ENCODE measurements around the gene GLG1.
"Not testable (repeated sequence)": the region's sequence is repeated elsewhere in the genome, so short reads cannot be mapped to it uniquely, and the experiment has no call there.

GLG1 gene

DNA sequence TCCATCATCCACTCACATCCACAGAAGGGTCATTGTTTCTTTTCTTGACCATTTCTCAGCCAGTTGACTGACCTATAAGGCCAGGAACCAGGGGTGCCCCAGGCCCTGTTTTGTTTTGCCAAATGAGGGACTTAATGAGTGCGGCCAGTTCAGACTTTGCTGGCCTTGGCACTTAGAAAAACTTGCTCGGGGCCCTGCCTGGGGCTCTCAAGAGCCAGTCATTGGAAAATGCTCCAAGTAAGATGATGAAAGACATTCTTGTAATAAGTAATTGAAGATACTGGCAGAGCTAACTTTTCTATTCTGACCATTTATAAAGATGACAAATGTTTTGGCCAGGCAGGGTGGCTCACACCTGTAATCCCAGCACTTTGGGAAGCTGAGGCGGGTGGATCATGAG, 156.7 kb downstream of the GLG1 start:
- H3K27ac ChIP-seq: no peak overlapping the region

DNA sequence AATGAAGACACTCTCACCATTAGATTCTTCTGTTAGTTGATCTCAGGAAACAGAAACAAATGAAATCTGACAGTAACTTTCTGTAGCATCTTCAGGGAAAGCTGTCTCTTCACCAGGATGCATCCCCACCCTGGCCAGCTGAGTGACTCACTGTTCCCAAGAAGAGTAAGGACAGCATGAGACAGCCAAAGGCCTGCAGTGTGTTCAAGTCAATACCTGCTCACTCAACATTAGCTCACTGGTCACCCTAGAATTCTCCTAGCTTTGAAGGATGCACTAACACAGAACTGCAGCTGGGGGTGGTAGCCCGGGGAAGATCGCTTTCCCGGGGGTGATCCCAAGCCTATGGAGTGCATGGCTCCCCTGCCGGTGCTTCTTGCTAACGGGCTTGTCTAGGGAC, 157.4 kb downstream of the GLG1 start:
- no peak overlapping the region for H3K27ac ChIP-seq
- TF ChIP-seq, protein P1, sequence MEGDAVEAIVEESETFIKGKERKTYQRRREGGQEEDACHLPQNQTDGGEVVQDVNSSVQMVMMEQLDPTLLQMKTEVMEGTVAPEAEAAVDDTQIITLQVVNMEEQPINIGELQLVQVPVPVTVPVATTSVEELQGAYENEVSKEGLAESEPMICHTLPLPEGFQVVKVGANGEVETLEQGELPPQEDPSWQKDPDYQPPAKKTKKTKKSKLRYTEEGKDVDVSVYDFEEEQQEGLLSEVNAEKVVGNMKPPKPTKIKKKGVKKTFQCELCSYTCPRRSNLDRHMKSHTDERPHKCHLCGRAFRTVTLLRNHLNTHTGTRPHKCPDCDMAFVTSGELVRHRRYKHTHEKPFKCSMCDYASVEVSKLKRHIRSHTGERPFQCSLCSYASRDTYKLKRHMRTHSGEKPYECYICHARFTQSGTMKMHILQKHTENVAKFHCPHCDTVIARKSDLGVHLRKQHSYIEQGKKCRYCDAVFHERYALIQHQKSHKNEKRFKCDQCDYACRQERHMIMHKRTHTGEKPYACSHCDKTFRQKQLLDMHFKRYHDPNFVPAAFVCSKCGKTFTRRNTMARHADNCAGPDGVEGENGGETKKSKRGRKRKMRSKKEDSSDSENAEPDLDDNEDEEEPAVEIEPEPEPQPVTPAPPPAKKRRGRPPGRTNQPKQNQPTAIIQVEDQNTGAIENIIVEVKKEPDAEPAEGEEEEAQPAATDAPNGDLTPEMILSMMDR (conservative IDR thresholded peaks at IDR 0.05): no peak

More for the DNA sequence above, 156.7 kb downstream of the GLG1 start:
- TF ChIP-seq, protein P1 (conservative IDR thresholded peaks at IDR 0.05): no peak

DNA sequence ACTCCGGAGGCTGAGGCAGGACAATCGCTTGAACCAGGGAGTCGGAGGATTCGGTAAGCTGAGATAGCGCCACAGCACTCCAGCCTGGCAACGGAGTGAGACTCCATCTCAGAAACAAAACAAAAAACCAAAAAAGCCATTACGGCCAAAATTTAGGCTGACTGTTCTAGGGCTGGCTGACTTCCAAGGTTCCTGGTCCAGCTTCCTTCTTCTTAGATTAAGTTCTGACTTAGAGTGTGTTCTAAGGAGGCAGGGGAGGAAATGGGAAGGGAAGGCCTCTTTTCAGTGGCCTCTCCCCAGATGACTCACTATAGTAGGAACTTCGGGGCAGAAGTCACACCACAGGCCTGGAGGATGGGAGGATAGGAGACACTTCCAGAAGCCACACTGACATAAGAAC, 157.9 kb downstream of the GLG1 start:
- no peak overlapping the region for H3K27ac ChIP-seq
- TF ChIP-seq, protein P1 (conservative IDR thresholded peaks at IDR 0.05): no peak

DNA sequence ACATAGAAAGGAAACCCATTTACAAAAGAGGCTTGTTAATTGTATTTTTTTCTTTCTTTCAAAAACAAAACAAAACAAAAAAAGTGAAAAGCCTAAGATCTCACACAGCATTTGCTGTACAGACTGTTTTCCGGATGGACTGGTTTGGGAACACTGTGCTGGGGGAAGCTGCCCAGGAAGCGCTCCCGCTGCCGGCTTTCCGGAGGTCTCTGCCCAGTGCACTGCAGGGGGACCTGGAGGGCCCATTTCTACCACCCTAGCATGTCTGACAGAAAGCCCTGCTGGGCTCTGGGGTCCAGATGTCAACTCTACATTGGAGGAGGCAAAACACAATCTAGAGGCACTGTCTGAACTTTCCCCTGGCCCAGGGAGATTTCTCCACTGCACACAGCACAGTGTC, 159.3 kb downstream of the GLG1 start:
- TF ChIP-seq, protein P1 (conservative IDR thresholded peaks at IDR 0.05): no peak
- H3K27ac ChIP-seq: no peak overlapping the region

DNA sequence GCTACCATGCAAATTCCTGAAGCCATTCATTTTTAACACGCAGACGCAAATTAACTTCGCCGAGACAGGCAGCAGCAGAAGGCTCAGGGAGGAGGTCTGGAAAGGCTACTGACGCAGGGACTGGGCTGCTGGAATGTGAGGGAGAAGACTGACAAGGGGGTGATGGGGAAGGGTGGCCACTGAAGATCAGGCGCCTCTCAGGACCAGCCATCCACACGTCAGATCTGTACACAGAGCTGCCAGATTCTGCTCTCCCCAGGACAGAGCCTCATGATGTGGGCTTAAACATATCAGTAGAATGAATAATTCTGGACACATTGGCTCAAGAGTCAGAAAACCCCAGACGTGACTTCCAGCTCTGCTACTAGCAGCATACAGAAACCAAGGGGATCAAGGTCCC, 160.0 kb downstream of the GLG1 start:
- TF ChIP-seq, protein P1 (conservative IDR thresholded peaks at IDR 0.05): no peak

DNA sequence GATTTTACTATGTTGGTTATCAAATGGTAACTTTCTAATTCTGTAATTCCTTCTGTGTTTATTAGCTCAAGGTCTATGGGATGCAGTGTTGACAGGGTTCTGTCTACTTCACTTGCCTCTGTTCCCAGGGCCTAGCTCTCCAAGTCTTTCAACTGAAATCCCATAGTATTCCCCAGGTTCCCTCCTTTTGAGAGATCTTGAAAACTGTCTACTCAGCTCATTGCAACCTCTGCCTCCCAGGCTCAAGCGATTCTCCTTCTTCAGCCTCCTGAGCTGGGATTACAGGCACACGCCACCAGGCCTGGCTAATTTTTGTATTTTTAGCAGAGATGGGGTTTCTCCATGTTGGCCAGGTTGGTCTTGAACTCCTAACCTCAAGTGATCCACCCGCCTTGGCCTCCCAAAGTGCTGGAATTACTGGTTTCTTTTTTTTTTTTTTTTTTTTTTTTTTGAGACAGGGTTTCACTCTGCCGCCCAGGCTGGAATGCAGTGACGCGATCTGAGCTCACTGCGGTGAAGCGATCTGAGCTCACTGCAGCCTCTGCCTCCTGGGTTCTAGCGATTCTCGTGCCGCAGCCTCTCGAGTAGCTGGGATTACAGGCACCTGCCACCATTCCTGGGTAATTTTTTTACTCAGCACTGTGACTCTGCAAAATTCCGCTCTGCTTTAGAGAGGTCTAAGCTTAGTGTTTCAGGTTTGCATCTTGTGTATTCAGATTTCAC, 163.1 kb downstream of the GLG1 start:
- H3K27ac ChIP-seq: not testable (repeated sequence)

More for the DNA sequence above, 160.0 kb downstream of the GLG1 start:
- H3K27ac ChIP-seq: no peak overlapping the region

DNA sequence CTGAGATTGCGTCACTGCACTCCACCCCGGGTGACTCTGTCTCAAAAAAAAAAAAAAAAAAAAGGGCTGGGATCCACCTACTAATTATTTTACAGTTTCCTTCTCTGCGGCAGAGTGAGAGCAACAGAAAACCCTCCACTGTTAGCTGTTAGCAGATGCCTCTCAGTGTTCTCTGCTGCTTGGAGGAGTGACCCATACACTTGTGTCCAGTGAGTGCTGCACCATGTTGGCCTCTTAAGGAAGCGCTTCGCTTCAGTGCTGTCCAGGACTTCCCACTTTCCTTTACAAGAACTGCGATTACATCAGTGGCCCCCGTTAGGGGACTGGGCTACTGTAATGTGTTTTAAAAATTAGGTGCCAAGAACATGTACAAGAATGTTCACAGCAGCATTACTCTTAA, 167.2 kb downstream of the GLG1 start:
- H3K27ac ChIP-seq: no peak overlapping the region
- TF ChIP-seq, protein P1 (conservative IDR thresholded peaks at IDR 0.05): no peak

DNA sequence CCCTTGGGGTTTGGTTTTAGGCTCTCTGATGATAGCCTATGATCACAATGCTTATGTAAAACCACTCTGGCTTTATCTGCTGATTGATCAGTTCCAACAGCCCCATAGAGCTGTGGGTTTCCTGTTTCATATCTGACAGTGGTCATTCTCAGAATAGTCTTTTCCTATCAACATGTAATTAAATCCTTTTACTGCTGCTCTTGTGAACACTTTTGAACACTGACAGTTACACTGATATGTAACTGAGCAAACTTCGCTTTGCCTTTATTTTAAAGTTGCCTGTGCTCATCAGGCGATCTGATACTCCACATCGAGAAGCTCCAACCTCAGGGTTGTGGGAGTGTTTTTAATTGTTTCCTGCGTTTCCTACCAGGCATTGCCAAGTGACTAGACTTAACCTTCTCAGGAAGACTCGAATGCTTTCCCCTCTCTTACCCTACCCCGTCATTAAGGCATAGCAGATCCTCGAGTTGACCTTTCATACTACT, 168.4 kb downstream of the GLG1 start:
- no peak overlapping the region for H3K27ac ChIP-seq
- TF ChIP-seq, protein P1 (conservative IDR thresholded peaks at IDR 0.05): no peak
